ENCODE measurements around the gene UCN2. TPM values are rescaled to one million over a fixed set of nuclear protein-coding genes. Genes with fewer than 3 reads are reported as not detected.

The UCN2 gene
- polyA plus RNA-seq (ENCODE audit: insufficient read length in 3 of 3) = under 1 TPM; 0.19 to 0.25 (median 0.25) TPM

- no peak for DNase-seq (ENCODE audit: low read depth in 3 of 3, low spot score in 2 of 3)
These were observed at the start of gene UCN2 for GRCh38 chr3:48563382-48563918. UCN2 (minus strand) TSS chr3:48563781; CDS start chr3:48563124, 657 bp downstream.

- DNase-seq (ENCODE audit: low read depth in 3 of 3, low spot score in 2 of 3) = no peak
These were observed 48.7 kb upstream of the UCN2 start for GRCh38 chr3:48612309-48612708.

- peak; percentile 84 to 88 (median 85) for DNase-seq (ENCODE audit: low read depth in 3 of 3, low spot score in 2 of 3)
These were observed 45.8 kb upstream of the UCN2 start, which contains the start of gene UQCRC1 for GRCh38 chr3:48609088-48610005. UQCRC1 (minus strand) TSS chr3:48609646; CDS start chr3:48609620, 26 bp downstream.

GRCh38 chr3:48607519-48607918, 43.9 kb upstream of the UCN2 start:
- DNase-seq (ENCODE audit: low read depth in 3 of 3, low spot score in 2 of 3) = no peak

- no peak for DNase-seq (ENCODE audit: low read depth in 3 of 3, low spot score in 2 of 3)
These were observed 38.0 kb upstream of the UCN2 start for GRCh38 chr3:48601622-48601994.

- no peak for DNase-seq (ENCODE audit: low read depth in 3 of 3, low spot score in 2 of 3)
These were observed 37.4 kb upstream of the UCN2 start for GRCh38 chr3:48600711-48601621.

GRCh38 chr3:48599509-48600285, 36.1 kb upstream of the UCN2 start:
- DNase-seq (ENCODE audit: low read depth in 3 of 3, low spot score in 2 of 3) = no peak

GRCh38 chr3:48599077-48599501, 35.5 kb upstream of the UCN2 start:
- DNase-seq (ENCODE audit: low read depth in 3 of 3, low spot score in 2 of 3) = no peak

GRCh38 chr3:48598323-48599076, 34.9 kb upstream of the UCN2 start:
- DNase-seq (ENCODE audit: low read depth in 3 of 3, low spot score in 2 of 3) = peak; percentile 64 to 75 (median 74)

GRCh38 chr3:48597408-48597800, 33.8 kb upstream of the UCN2 start:
- no peak for DNase-seq (ENCODE audit: low read depth in 3 of 3, low spot score in 2 of 3)

- DNase-seq (ENCODE audit: low read depth in 3 of 3, low spot score in 2 of 3) = no peak
These were observed 33.3 kb upstream of the UCN2 start for GRCh38 chr3:48596676-48597407.

- DNase-seq (ENCODE audit: low read depth in 3 of 3, low spot score in 2 of 3) = no peak
These were observed 32.6 kb upstream of the UCN2 start for GRCh38 chr3:48596157-48596556.

- DNase-seq (ENCODE audit: low read depth in 3 of 3, low spot score in 2 of 3) = peak in 1 of 3 donors; percentile 16
These were observed 32.0 kb upstream of the UCN2 start for GRCh38 chr3:48595526-48596121.

GRCh38 chr3:48595075-48595525, 31.5 kb upstream of the UCN2 start, which contains the start of gene COL7A1:
COL7A1 (minus strand) TSS chr3:48595329; CDS start chr3:48595159, 170 bp downstream.
- DNase-seq (ENCODE audit: low read depth in 3 of 3, low spot score in 2 of 3) = no peak

- no peak for DNase-seq (ENCODE audit: low read depth in 3 of 3, low spot score in 2 of 3)
These were observed 31.0 kb upstream of the UCN2 start for GRCh38 chr3:48594417-48595049.

GRCh38 chr3:48593337-48593736, 29.8 kb upstream of the UCN2 start:
- DNase-seq (ENCODE audit: low read depth in 3 of 3, low spot score in 2 of 3) = no peak

- no peak for DNase-seq (ENCODE audit: low read depth in 3 of 3, low spot score in 2 of 3)
These were observed 29.0 kb upstream of the UCN2 start for GRCh38 chr3:48592519-48593087.
